ENCODE data around the gene RSPO3. TPM values are rescaled to one million over a fixed set of nuclear protein-coding genes. Genes with fewer than 3 reads are reported as not detected.

The RSPO3 gene
- total RNA-seq, 1 experiment from 2014 or later, result 0.52 TPM

GRCh38 chr6:127205036-127205435 lies 86.6 kb downstream of the RSPO3 start:
- Histone ChIP-seq H3K27ac (ENCODE audit: low read depth, low read length, poor library complexity, severe bottlenecking) (no peak overlapping the region), H3K27me3 (replicated peaks; ENCODE audit: insufficient read depth, low read depth, low read length, poor library complexity) (no peaks in the 10 kb centered on the region), H3K4me1 (ENCODE audit: insufficient read depth, low read length, poor library complexity, severe bottlenecking) (peaks cover 17% of the 10 kb centered on the region), H3K4me3 (ENCODE audit: low read depth, low read length, poor library complexity, severe bottlenecking) (no peak overlapping the region), H3K9me3 (ENCODE audit: low read depth, low read length, poor library complexity, severe bottlenecking) (no peaks in the 10 kb centered on the region), H3K36me3 (ENCODE audit: insufficient read depth, low read length, poor library complexity, severe bottlenecking) (no peaks in the 10 kb centered on the region)
- no peak for DNase-seq (ENCODE audit: low spot score)
- ChIA-PET POLR2A (ENCODE audit: low non-redundant PET) (no interaction called here), CTCF (no interaction called here)
- no peak for TF ChIP-seq EZH2 (IDR thresholded peaks at IDR 0.05; ENCODE audit: borderline replicate concordance, low read depth, low read length, poor library complexity, severe bottlenecking)
- TF ChIP-seq, protein P1, sequence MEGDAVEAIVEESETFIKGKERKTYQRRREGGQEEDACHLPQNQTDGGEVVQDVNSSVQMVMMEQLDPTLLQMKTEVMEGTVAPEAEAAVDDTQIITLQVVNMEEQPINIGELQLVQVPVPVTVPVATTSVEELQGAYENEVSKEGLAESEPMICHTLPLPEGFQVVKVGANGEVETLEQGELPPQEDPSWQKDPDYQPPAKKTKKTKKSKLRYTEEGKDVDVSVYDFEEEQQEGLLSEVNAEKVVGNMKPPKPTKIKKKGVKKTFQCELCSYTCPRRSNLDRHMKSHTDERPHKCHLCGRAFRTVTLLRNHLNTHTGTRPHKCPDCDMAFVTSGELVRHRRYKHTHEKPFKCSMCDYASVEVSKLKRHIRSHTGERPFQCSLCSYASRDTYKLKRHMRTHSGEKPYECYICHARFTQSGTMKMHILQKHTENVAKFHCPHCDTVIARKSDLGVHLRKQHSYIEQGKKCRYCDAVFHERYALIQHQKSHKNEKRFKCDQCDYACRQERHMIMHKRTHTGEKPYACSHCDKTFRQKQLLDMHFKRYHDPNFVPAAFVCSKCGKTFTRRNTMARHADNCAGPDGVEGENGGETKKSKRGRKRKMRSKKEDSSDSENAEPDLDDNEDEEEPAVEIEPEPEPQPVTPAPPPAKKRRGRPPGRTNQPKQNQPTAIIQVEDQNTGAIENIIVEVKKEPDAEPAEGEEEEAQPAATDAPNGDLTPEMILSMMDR (conservative IDR thresholded peaks at IDR 0.05; ENCODE audit: low read depth, low read length), result no peak
- BruUV-seq (replicated peaks), result no TSS peak
- intact Hi-C loops (cut with micrococcal nuclease; ENCODE audit: unreplicated experiment), result no loop called here

GRCh38 chr6:127206531-127207095 lies 88.1 kb downstream of the RSPO3 start:
- no peak overlapping the region for H3K27ac ChIP-seq (ENCODE audit: low read depth, low read length, poor library complexity, severe bottlenecking)
- no peaks in the 10 kb centered on the region for H3K36me3 ChIP-seq (ENCODE audit: insufficient read depth, low read length, poor library complexity, severe bottlenecking)
- peaks cover 17% of the 10 kb centered on the region for H3K4me1 ChIP-seq (ENCODE audit: insufficient read depth, low read length, poor library complexity, severe bottlenecking)
- no TSS peak for BruUV-seq (replicated peaks)
- DNase-seq (ENCODE audit: low spot score), result no peak
- POLR2A ChIA-PET (ENCODE audit: low non-redundant PET), result no interaction called here
- H3K4me3 ChIP-seq (ENCODE audit: low read depth, low read length, poor library complexity, severe bottlenecking), result no peak overlapping the region
- no peaks in the 10 kb centered on the region for H3K27me3 ChIP-seq (replicated peaks; ENCODE audit: insufficient read depth, low read depth, low read length, poor library complexity)
- CTCF ChIA-PET, result no interaction called here
- intact Hi-C loops (cut with micrococcal nuclease; ENCODE audit: unreplicated experiment), result no loop called here
- TF ChIP-seq EZH2 (IDR thresholded peaks at IDR 0.05; ENCODE audit: borderline replicate concordance, low read depth, low read length, poor library complexity, severe bottlenecking), result no peak
- TF ChIP-seq, protein P1 (conservative IDR thresholded peaks at IDR 0.05; ENCODE audit: low read depth, low read length), result no peak
- no peaks in the 10 kb centered on the region for H3K9me3 ChIP-seq (ENCODE audit: low read depth, low read length, poor library complexity, severe bottlenecking)

- H3K36me3 ChIP-seq (ENCODE audit: insufficient read depth, low read length, poor library complexity, severe bottlenecking), result no peaks in the 10 kb centered on the region
- no peaks in the 10 kb centered on the region for H3K9me3 ChIP-seq (ENCODE audit: low read depth, low read length, poor library complexity, severe bottlenecking)
- peak; percentile 47 for DNase-seq (ENCODE audit: low spot score)
- TF ChIP-seq, protein P1 (conservative IDR thresholded peaks at IDR 0.05; ENCODE audit: low read depth, low read length), result no peak
- TF ChIP-seq EZH2 (IDR thresholded peaks at IDR 0.05; ENCODE audit: borderline replicate concordance, low read depth, low read length, poor library complexity, severe bottlenecking), result no peak
- no peak overlapping the region for H3K4me3 ChIP-seq (ENCODE audit: low read depth, low read length, poor library complexity, severe bottlenecking)
- ChIA-PET CTCF (interaction anchor here (0.5 kb wide), 1 partner anchor 16 kb away, joined by 3 read pairs; no protein-coding TSS in a partner anchor), POLR2A (ENCODE audit: low non-redundant PET) (no interaction called here)
- intact Hi-C loops (cut with micrococcal nuclease; ENCODE audit: unreplicated experiment), result no loop called here
- H3K4me1 ChIP-seq (ENCODE audit: insufficient read depth, low read length, poor library complexity, severe bottlenecking), result peaks cover 17% of the 10 kb centered on the region
- no peak overlapping the region for H3K27ac ChIP-seq (ENCODE audit: low read depth, low read length, poor library complexity, severe bottlenecking)
- BruUV-seq (replicated peaks), result no TSS peak
- H3K27me3 ChIP-seq (replicated peaks; ENCODE audit: insufficient read depth, low read depth, low read length, poor library complexity), result no peaks in the 10 kb centered on the region
These were observed 89.2 kb downstream of the RSPO3 start for GRCh38 chr6:127207591-127208120.

Data from A673 (cell line).